GM18909 (cell line): ENCODE measurements around the gene OR4K15.
"Not testable (repeated sequence)": the region's sequence is repeated elsewhere in the genome, so short reads cannot be mapped to it uniquely, and the experiment has no call there.

Experiments used
- ATAC-seq: cut with Tn5 transposase; IDR thresholded peaks from one replicate; pipeline ENCODE4 v1.9.1; 2021; ENCODE audit warnings: mild to moderate bottlenecking; ENCODE audit not compliant: unreplicated experiment, poor library complexity

Gene OR4K15

GRCh38 chr14:19975291-19975690 is at the start of gene OR4K15:
OR4K15 (plus strand) TSS chr14:19975591; CDS start chr14:19975591, 0 bp downstream.
- no peak for ATAC-seq

GRCh38 chr14:19930617-19931016 is 44.8 kb upstream of the OR4K15 start, which contains the start of gene OR4K1:
OR4K1 (plus strand) TSS chr14:19930917; CDS start chr14:19935667, 4,750 bp downstream.
- no peak for ATAC-seq

GRCh38 chr14:19941668-19942067 is 33.7 kb upstream of the OR4K15 start:
- ATAC-seq = no peak

- no peak for ATAC-seq
Observed at GRCh38 chr14:19947413-19948090, 27.8 kb upstream of the OR4K15 start.

GRCh38 chr14:19949218-19949617 is 26.2 kb upstream of the OR4K15 start:
- ATAC-seq = no peak

GRCh38 chr14:19969735-19970134 is 5.7 kb upstream of the OR4K15 start:
- ATAC-seq = not testable (repeated sequence)

- ATAC-seq = no peak
Observed at GRCh38 chr14:19974844-19975243, 547 bp upstream of the OR4K15 start.

- no peak for ATAC-seq
Observed at GRCh38 chr14:19993438-19993837, 18.0 kb downstream of the OR4K15 start.

- no peak for ATAC-seq
Observed at GRCh38 chr14:20001863-20002262, 26.5 kb downstream of the OR4K15 start, which contains the start of gene OR4Q2. OR4Q2 (plus strand) TSS chr14:20002163.

- ATAC-seq = no peak
Observed at GRCh38 chr14:20002319-20002718, 26.9 kb downstream of the OR4K15 start.

GRCh38 chr14:20008156-20008555 is 32.8 kb downstream of the OR4K15 start:
- no peak for ATAC-seq

- no peak for ATAC-seq
Observed at GRCh38 chr14:20019257-20019865, 44.0 kb downstream of the OR4K15 start, which contains the start of gene OR4K14. OR4K14 (minus strand) TSS chr14:20019307; CDS start chr14:20015193, 4,114 bp downstream.
